Progenitor cell of endocrine pancreas (in vitro differentiated cells): ENCODE data around the gene CHORDC1. TPM values are rescaled to one million over a fixed set of nuclear protein-coding genes. Genes with fewer than 3 reads are reported as not detected.
"Not testable (repeated sequence)": the region's sequence is repeated elsewhere in the genome, so short reads cannot be mapped to it uniquely, and the experiment has no call there.

ENCODE experiments used
- DNase-seq: peaks from one replicate; pipeline ENCODE4 v3.0.0; 2021; ENCODE audit warnings: low spot score; ENCODE audit not compliant: unreplicated experiment
- H3K27ac Mint-ChIP-seq: 2 replicates; pipeline ENCODE4 v1.8.0; 2021; ENCODE audit warnings: mild to moderate bottlenecking, moderate library complexity, mixed read lengths
- H3K27me3 Mint-ChIP-seq: 2 replicates; pipeline ENCODE4 v1.8.0; 2021; ENCODE audit warnings: mixed read lengths
- H3K36me3 Mint-ChIP-seq: 2 replicates; pipeline ENCODE4 v1.8.0; 2022; ENCODE audit warnings: mixed read lengths; ENCODE audit not compliant: insufficient read depth
- H3K4me1 Mint-ChIP-seq: 2 replicates; pipeline ENCODE4 v1.8.0; 2021; ENCODE audit warnings: low read depth, mixed read lengths
- H3K4me3 Mint-ChIP-seq: 2 replicates; pipeline ENCODE4 v1.8.0; 2021; ENCODE audit warnings: low read depth, mild to moderate bottlenecking, moderate library complexity, mixed read lengths
- H3K9me3 Mint-ChIP-seq: 2 replicates; pipeline ENCODE4 v1.8.0; 2021; ENCODE audit warnings: low read depth, mixed read lengths
- CTCF ChIP-seq: fragments of 200-600 bp; sonication (generic); IDR thresholded peaks from one replicate; pipeline ENCODE4 v1.5.0; 2021; ENCODE audit warnings: antibody characterized with exemption, mild to moderate bottlenecking; ENCODE audit not compliant: unreplicated experiment
- total RNA-seq: library from RNA; stranded (reverse); gene quantifications from 2 replicates; pipeline ENCODE4 v1.2.1, GENCODE V29; 2021

The CHORDC1 gene
- total RNA-seq, 1 donor from 2014 or later, result 56.8 TPM

- no peak overlapping the region for H3K27ac Mint-ChIP-seq
Measured at GRCh38 chr11:90218606-90219005, 4.2 kb downstream of the CHORDC1 start.

GRCh38 chr11:90216611-90217010 lies 6.2 kb downstream of the CHORDC1 start:
- H3K36me3 Mint-ChIP-seq, result peaks cover 11% of the 10 kb centered on the region
- H3K4me3 Mint-ChIP-seq, result no peak overlapping the region
- H3K27me3 Mint-ChIP-seq, result no peaks in the 10 kb centered on the region
- peaks cover 6% of the 10 kb centered on the region for H3K9me3 Mint-ChIP-seq
- DNase-seq, result no peak
- H3K27ac Mint-ChIP-seq, result no peak overlapping the region
- TF ChIP-seq CTCF, result no peak
- peaks cover 13% of the 10 kb centered on the region for H3K4me1 Mint-ChIP-seq

More at GRCh38 chr11:90218606-90219005, 4.2 kb downstream of the CHORDC1 start:
- Mint-ChIP-seq H3K9me3 (peaks cover 6% of the 10 kb centered on the region), H3K4me3 (no peak overlapping the region), H3K27me3 (no peaks in the 10 kb centered on the region), H3K4me1 (peaks cover 19% of the 10 kb centered on the region), H3K36me3 (peaks cover 11% of the 10 kb centered on the region)
- TF ChIP-seq CTCF, result no peak
- no peak for DNase-seq

- peaks cover 15% of the 10 kb centered on the region for H3K36me3 Mint-ChIP-seq
- no peak overlapping the region for H3K4me3 Mint-ChIP-seq
- H3K27ac Mint-ChIP-seq, result no peak overlapping the region
- no peak for DNase-seq
- H3K27me3 Mint-ChIP-seq, result no peaks in the 10 kb centered on the region
- TF ChIP-seq CTCF, result no peak
- H3K9me3 Mint-ChIP-seq, result no peaks in the 10 kb centered on the region
- H3K4me1 Mint-ChIP-seq, result no peaks in the 10 kb centered on the region
Measured at GRCh38 chr11:90213322-90213721, 9.5 kb downstream of the CHORDC1 start.

- no peak for DNase-seq
- Mint-ChIP-seq H3K4me3 (no peak overlapping the region), H3K36me3 (peaks cover 23% of the 10 kb centered on the region), H3K27me3 (no peaks in the 10 kb centered on the region), H3K4me1 (no peaks in the 10 kb centered on the region), H3K9me3 (no peaks in the 10 kb centered on the region), H3K27ac (no peak overlapping the region)
- no peak for TF ChIP-seq CTCF
Measured at GRCh38 chr11:90208857-90209256, 14.0 kb downstream of the CHORDC1 start.

GRCh38 chr11:90207992-90208391 lies 14.9 kb downstream of the CHORDC1 start:
- H3K4me3 Mint-ChIP-seq, H3K9me3 Mint-ChIP-seq, DNase-seq, H3K27me3 Mint-ChIP-seq, H3K4me1 Mint-ChIP-seq, H3K27ac Mint-ChIP-seq: not testable (repeated sequence)
- peaks cover 20% of the 10 kb centered on the region for H3K36me3 Mint-ChIP-seq

GRCh38 chr11:90204832-90205646 lies 17.8 kb downstream of the CHORDC1 start:
- TF ChIP-seq CTCF, result peak; percentile 84
- H3K27ac Mint-ChIP-seq, result peak overlapping the region; percentile 69
- H3K36me3 Mint-ChIP-seq, result peaks cover 28% of the 10 kb centered on the region
- no peak overlapping the region for H3K4me3 Mint-ChIP-seq
- H3K9me3 Mint-ChIP-seq, result no peaks in the 10 kb centered on the region
- H3K27me3 Mint-ChIP-seq, result no peaks in the 10 kb centered on the region
- DNase-seq, result no peak
- H3K4me1 Mint-ChIP-seq, result no peaks in the 10 kb centered on the region
